Pulmonary artery endothelial cell (primary cell): ENCODE results near the gene PHAX. TPM values are rescaled to one million over a fixed set of nuclear protein-coding genes. Genes with fewer than 3 reads are reported as not detected.
A peak's percentile ranks its signal among the peaks of the same experiment; 100 is the strongest.
"Not testable (repeated sequence)": the region's sequence is repeated elsewhere in the genome, so short reads cannot be mapped to it uniquely, and the experiment has no call there.

Experiments used
- DNase-seq: peaks from one replicate; pipeline ENCODE4 v3.0.0-alpha.2; 2011; ENCODE audit warnings: low read depth, low spot score
- total RNA-seq: library from RNA; depleted of rRNA; stranded (reverse); fragments of >200 nt; gene quantifications from 2 replicates; pipeline ENCODE4 v1.2.3, GENCODE V29; 2014

The PHAX gene
- total RNA-seq, 1 donor from 2014 or later: 50.2 TPM

DNA sequence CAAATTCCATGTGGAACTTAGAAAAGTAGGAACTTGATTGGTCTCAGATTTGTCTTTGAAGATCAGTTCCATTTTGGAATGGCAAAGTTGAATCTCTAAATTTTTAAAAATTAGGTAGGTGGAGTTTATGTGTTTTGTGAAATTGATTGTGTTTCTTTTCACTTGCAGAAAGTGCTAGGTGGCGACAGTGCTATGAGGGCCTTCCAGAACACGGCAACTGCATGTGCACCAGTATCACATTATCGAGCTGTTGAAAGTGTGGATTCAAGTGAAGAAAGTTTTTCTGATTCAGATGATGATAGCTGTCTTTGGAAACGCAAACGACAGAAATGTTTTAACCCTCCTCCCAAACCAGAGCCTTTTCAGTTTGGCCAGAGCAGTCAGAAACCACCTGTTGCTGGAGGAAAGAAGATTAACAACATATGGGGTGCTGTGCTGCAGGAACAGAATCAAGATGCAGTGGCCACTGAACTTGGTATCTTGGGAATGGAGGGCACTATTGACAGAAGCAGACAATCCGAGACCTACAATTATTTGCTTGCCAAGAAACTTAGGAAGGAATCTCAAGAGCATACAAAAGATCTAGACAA, 2.8 kb downstream of the PHAX start:
- DNase-seq: no peak

GRCh38 chr5:126605525-126605924, 4.8 kb downstream of the PHAX start:
- no peak for DNase-seq

GRCh38 chr5:126610160-126610559, 9.4 kb downstream of the PHAX start:
- DNase-seq: no peak

DNA sequence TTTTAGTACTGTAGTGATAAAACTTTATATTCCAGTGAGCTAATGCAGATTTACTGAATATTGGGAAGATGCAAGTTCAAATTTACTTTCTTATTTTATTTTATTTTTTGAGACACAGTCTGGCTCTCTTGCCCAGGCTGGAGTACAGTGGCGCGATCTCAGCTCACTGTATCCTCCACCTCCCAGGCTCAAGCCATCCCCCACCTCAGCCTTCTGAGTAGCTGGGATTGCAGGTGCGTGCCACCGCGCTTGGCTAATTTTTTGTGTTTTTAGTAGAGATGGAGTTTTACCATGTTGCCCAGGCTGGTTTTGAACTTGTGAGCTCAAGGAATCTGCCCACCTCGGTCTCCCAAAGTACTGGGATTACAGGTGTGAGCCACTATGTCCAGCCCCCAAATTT, 9.9 kb downstream of the PHAX start:
- no peak for DNase-seq

GRCh38 chr5:126613941-126614592, 13.3 kb downstream of the PHAX start:
- DNase-seq: no peak

DNA sequence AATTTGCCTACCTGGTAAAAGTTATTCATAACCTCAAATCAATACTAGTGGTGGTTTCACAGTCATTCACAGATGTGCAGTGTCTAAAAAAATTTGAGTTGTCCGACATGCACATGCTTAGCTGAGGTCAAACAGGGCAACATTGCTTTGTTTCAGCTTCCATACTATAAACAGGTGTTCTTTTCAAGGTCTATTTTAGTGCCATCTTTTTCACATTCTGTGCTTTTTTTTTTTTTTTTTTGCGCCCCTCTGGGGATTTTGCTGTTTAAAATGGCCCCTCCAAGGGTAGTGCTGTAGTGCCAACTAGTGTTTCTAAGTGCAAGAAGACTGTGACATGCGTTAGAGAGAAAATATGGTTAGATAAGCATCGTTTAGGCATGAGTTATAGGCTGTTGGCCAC, 14.5 kb downstream of the PHAX start:
- DNase-seq: no peak

GRCh38 chr5:126617603-126618002, 16.9 kb downstream of the PHAX start:
- DNase-seq: not testable (repeated sequence)

DNA sequence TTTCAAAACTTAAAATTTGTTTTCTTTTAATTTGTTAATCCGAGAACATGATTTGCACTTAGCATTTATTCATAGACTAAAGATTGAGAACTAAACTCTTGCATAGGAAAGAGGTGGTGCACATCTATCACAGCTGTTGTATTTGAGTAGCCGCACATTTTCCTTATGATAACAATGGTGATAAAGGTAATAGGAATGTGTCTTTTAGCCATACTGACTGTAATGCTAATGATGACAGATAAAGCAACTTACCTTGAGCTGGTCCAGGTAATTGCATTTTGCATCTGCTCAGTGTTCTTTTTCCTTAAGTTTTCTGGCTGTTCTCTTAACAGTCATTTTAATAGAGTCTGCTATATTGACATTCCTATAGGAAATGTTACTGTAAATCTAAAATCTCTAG, 19.0 kb downstream of the PHAX start:
- no peak for DNase-seq

DNA sequence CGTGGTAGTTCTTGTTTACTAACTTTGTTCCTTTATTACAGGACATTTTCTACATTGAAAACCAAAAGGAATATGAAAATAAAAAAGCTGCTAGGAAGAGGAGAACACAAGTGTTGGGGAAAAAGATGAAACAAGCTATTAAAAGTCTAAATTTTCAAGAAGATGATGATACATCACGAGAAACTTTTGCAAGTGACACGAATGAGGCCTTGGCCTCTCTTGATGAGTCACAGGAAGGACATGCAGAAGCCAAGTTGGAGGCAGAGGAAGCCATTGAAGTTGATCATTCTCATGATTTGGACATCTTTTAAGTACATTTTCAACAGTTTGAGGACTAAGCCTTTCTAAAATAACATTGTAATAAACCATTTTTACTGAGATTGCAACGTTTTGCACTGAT, 23.8 kb downstream of the PHAX start:
- DNase-seq: peak; percentile 17

GRCh38 chr5:126628102-126628501, 27.4 kb downstream of the PHAX start:
- DNase-seq: no peak

GRCh38 chr5:126631920-126632319, 31.2 kb downstream of the PHAX start:
- no peak for DNase-seq

DNA sequence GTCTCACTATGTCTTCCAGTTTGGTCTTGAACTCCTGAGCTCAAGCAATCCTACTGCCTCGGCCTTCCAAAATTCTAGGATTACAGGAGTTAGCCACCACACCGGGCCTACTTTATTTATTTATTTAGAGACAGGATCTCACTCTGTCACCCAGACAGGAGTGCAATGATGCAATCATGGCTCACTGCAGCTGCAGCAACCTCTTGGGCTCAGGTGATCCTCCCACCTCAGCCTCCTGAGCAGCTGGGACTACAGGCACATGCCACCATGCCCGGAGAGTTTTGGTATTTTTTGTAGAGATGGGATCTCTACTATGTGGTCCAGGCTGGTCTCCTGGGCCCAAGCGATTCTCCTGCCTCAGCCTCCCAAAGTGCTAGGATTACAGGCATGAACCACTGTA, 32.8 kb downstream of the PHAX start:
- no peak for DNase-seq

DNA sequence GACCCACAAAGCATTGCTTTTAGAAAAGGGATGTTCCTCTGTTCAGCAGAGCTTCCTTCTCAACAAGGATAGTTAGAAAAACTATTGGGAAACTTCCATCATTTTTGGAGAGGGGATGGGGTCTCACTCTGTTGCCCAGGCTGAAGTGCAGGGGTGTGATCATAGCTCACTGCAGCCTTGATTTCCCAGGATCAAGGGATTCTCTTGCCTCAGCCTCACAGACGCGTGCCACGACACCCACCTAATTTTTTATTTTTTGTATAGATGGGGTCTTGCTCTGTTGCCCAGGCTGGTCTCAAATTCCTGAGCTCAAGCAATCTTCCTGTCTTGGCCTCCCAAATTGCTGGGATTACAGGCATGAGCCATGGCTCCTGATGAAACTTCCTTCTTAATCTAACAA, 34.8 kb downstream of the PHAX start:
- DNase-seq: no peak

DNA sequence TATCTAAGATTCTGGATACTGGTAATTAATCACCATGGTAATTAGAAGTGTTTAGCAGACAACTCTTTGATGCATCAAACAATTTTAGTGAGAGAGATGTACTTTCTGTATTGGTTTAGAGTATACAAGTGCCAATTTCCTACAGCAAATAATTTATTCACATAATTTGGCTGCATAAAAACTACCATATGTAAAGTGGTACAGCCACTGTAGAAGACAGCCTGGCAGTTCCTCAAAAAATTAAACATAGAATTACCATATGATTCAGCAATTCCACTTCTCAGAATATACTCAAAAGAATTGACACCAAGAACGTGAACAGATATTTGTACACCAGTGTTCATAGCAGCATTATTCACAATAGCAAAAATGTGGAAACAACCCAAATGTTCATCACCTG, 36.2 kb downstream of the PHAX start:
- DNase-seq: no peak

- DNase-seq: no peak
Observed at GRCh38 chr5:126640866-126641265, 40.1 kb downstream of the PHAX start.

- DNase-seq: no peak
Observed at GRCh38 chr5:126641387-126641786, 40.6 kb downstream of the PHAX start.

GRCh38 chr5:126645132-126645531, 44.4 kb downstream of the PHAX start:
- DNase-seq: no peak

GRCh38 chr5:126647071-126647470, 46.3 kb downstream of the PHAX start:
- no peak for DNase-seq

GRCh38 chr5:126648471-126648870, 47.7 kb downstream of the PHAX start:
- DNase-seq: no peak

- DNase-seq: not testable (repeated sequence)
Observed at GRCh38 chr5:126649057-126649456, 48.3 kb downstream of the PHAX start.

GRCh38 chr5:126649709-126650108, 49.0 kb downstream of the PHAX start:
- DNase-seq: not testable (repeated sequence)

DNA sequence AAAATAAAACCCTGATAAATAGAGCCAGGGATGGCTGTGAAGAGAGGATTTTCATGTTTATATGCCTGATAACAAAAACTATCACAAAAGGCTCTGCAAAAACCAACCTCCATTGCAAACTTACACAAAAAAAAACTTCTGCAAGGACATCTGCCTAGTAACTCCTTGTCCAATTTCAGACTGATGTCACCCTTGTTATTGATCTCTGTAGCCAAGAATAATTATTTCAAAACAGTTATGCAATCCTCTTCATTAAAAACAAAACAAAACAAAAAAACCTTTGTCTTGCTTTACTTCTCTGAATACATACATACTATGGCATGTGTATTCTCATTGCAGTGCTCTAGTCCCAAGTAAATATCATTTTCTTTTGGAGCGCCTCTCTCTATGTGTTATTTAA, 49.7 kb downstream of the PHAX start:
- DNase-seq: no peak

DNA sequence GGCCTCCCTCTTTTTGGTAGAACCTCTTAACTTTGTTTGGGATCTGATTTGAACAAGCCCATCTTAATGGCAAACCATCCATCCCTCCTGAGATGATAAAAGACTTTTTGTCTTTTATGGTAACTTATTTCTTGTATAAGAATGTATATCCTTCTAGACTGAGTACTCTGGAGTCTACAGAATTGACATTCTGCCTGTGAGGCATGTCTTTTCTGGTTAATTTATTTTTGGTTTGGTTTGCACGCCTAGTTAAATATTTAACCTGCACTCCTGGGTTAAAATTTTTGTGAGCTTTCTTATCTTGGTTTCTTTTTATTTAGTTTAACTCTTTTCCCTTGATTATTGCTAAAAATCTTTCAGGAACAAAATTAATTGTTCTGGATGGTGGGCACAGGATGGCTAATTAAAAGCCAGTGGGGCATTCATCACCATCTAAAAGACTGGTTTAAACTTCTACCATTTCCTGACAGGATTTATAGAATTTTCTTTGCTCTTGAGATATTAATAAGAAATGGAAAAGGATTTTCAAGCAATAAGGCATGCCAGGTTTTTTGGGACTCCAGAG, 50.3 kb downstream of the PHAX start:
- no peak for DNase-seq
